Cardiac fibroblast (primary cell): ENCODE results near the gene RNF115.

ENCODE experiments used
- DNase-seq, 2 donors: peaks; one replicate each; pipeline versions ENCODE4 v3.0.0 to v3.0.0-alpha.2; 2010; ENCODE audit warnings: low read depth in 2 of 2
- H3K4me3 ChIP-seq, 2 donors: replicated peaks in 1 of 2; 1 replicate in 1 of 2; 2 replicates in 1 of 2; pipeline ENCODE4 v1.5.1; 2011; ENCODE audit warnings: low read depth in 2 of 2, low read length in 2 of 2, mild to moderate bottlenecking in 2 of 2, moderate library complexity in 1 of 2
- CTCF ChIP-seq: IDR thresholded peaks from one replicate; pipeline ENCODE4 v1.5.1; 2011; ENCODE audit warnings: low read depth, mild to moderate bottlenecking, low read length, inconsistent platforms

The RNF115 gene

DNA sequence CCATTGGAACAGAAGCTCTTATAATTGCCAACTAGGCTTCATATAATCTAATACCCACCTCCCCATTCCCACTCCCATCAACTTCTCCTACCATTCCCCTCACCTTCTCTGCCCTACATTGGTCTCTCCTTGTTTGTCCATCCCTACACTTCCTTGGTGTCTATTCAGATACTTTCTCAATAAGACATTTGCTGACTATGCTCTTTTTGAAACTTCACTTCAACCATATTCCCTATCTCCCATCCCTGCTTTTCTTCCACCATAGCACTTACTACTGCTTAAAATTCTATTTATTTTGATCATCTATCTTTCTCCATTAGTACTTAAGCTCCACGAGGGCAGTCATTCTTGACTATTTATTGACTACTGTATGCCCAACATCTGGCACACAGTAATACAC, 64.2 kb downstream of the RNF115 start:
- no peak for TF ChIP-seq CTCF
- no peak overlapping the region for H3K4me3 ChIP-seq
- DNase-seq: no peak

GRCh38 chr1:145758575-145758974, 65.3 kb downstream of the RNF115 start:
- H3K4me3 ChIP-seq: no peak overlapping the region
- no peak for DNase-seq
- no peak for TF ChIP-seq CTCF

DNA sequence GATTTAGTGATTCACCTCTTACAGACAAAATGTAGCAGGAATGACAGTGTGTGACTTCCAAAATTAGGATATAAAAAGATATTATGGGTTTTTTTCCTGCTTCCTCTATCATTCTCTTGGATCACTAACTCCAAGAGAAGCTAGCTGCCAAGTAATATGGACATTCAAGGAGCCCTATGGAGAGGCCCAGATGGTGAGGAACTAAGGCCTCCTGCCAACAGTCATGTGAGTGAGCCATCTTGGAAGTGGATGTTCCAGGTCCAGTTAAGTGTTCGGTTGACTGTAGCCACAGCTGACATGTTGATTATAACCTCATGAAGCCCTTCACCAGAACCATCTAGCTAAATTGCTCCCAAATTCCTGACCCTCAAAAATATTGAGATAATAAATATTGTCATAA, 65.8 kb downstream of the RNF115 start:
- no peak overlapping the region for H3K4me3 ChIP-seq
- TF ChIP-seq CTCF: no peak
- DNase-seq: no peak

- H3K4me3 ChIP-seq: no peak overlapping the region
- DNase-seq: peak in 1 of 2 donors; percentile 18
- TF ChIP-seq CTCF: no peak
Observed at GRCh38 chr1:145757420-145757819, 66.5 kb downstream of the RNF115 start.

GRCh38 chr1:145751491-145752037, 72.3 kb downstream of the RNF115 start:
- H3K4me3 ChIP-seq: no peak overlapping the region
- DNase-seq: peak; percentile 83 to 87
- TF ChIP-seq CTCF: no peak

- TF ChIP-seq CTCF: no peak
- DNase-seq: no peak
Observed at GRCh38 chr1:145750426-145750825, 73.5 kb downstream of the RNF115 start.

More at GRCh38 chr1:145750426-145750825, 73.5 kb downstream of the RNF115 start:
- H3K4me3 ChIP-seq: no peak overlapping the region
